Measurements from ENCODE around the gene KRTAP2-1. TPM values are rescaled to one million over a fixed set of nuclear protein-coding genes. Genes with fewer than 3 reads are reported as not detected.
"Not testable (repeated sequence)": the region's sequence is repeated elsewhere in the genome, so short reads cannot be mapped to it uniquely, and the experiment has no call there.

Gene KRTAP2-1
- total RNA-seq, 4 donors from 2014 or later = not detected

- intact Hi-C loops (cut with DNase I; ENCODE audit: low total_unique reads) (no loop called here), in situ Hi-C loops (cut with MboI; ENCODE audit: low sequenced_read_pairs in 4 of 4) (loop anchor here in 1 of 4 donors (25.0 kb wide), 1 partner anchor 92 kb away; the partner anchor contains the start of gene KRT39)
- Histone ChIP-seq H3K27me3 (peaks cover under 1 to 24% (median 7%) of the 10 kb centered on the region in 3 donors), H3K9me3 (peaks cover 0 to 5% (median 0%) of the 10 kb centered on the region in 3 donors), H3K36me3 (no peaks in the 10 kb centered on the region), H3K4me1 (no peaks in the 10 kb centered on the region), H3K4me3 (no peak overlapping the region), H3K27ac (no peak overlapping the region)
- TF ChIP-seq POLR2A (IDR thresholded peaks at IDR 0.05) (no peak), CTCF (IDR thresholded peaks at IDR 0.05 in 4 of 5, conservative IDR thresholded peaks at IDR 0.05 in 1 of 5) (no peak)
- ATAC-seq = no peak
- DNase-seq = no peak
These were observed 6.9 kb upstream of the KRTAP2-1 start for GRCh38 chr17:41054025-41054424.

GRCh38 chr17:41052566-41052965 lies 5.5 kb upstream of the KRTAP2-1 start:
- peaks cover 0 to 5% (median 0%) of the 10 kb centered on the region in 3 donors for H3K9me3 ChIP-seq
- TF ChIP-seq CTCF (IDR thresholded peaks at IDR 0.05 in 4 of 5, conservative IDR thresholded peaks at IDR 0.05 in 1 of 5) (no peak), POLR2A (IDR thresholded peaks at IDR 0.05) (no peak)
- no peak overlapping the region for H3K4me3 ChIP-seq
- peaks cover 3 to 28% (median 9%) of the 10 kb centered on the region in 3 donors for H3K27me3 ChIP-seq
- ATAC-seq = no peak
- in situ Hi-C loops (cut with MboI; ENCODE audit: low sequenced_read_pairs in 4 of 4) = loop anchor here in 1 of 4 donors (25.0 kb wide), 1 partner anchor 90 kb away; the partner anchor contains the start of gene KRT39
- no peaks in the 10 kb centered on the region for H3K4me1 ChIP-seq
- no peaks in the 10 kb centered on the region for H3K36me3 ChIP-seq
- H3K27ac ChIP-seq = no peak overlapping the region
- no peak for DNase-seq
- intact Hi-C loops (cut with DNase I; ENCODE audit: low total_unique reads) = no loop called here

GRCh38 chr17:41049110-41049509 lies 2.0 kb upstream of the KRTAP2-1 start:
- Histone ChIP-seq H3K27me3 (peaks cover 0 to 24% (median 9%) of the 10 kb centered on the region in 3 donors), H3K36me3 (no peaks in the 10 kb centered on the region)

GRCh38 chr17:41048441-41048840 lies 1.3 kb upstream of the KRTAP2-1 start:
- intact Hi-C loops (cut with DNase I; ENCODE audit: low total_unique reads) (no loop called here), in situ Hi-C loops (cut with MboI; ENCODE audit: low sequenced_read_pairs in 4 of 4) (no loop called here)
- H3K4me3 ChIP-seq = no peak overlapping the region
- TF ChIP-seq CTCF (IDR thresholded peaks at IDR 0.05 in 4 of 5, conservative IDR thresholded peaks at IDR 0.05 in 1 of 5) (no peak), POLR2A (IDR thresholded peaks at IDR 0.05) (no peak)
- H3K27me3 ChIP-seq = peaks cover 0 to 24% (median 9%) of the 10 kb centered on the region in 3 donors
- H3K9me3 ChIP-seq = peaks cover 0 to 4% (median 0%) of the 10 kb centered on the region in 3 donors
- H3K36me3 ChIP-seq = no peaks in the 10 kb centered on the region
- H3K4me1 ChIP-seq = no peaks in the 10 kb centered on the region
- ATAC-seq (no peak), DNase-seq (no peak)
- no peak overlapping the region for H3K27ac ChIP-seq

More at GRCh38 chr17:41049110-41049509, 2.0 kb upstream of the KRTAP2-1 start:
- Histone ChIP-seq H3K27ac (no peak overlapping the region), H3K4me3 (no peak overlapping the region), H3K9me3 (peaks cover 0 to 5% (median 0%) of the 10 kb centered on the region in 3 donors), H3K4me1 (no peaks in the 10 kb centered on the region)
- DNase-seq (no peak), ATAC-seq (no peak)
- in situ Hi-C loops (cut with MboI; ENCODE audit: low sequenced_read_pairs in 4 of 4) (no loop called here), intact Hi-C loops (cut with DNase I; ENCODE audit: low total_unique reads) (no loop called here)
- TF ChIP-seq CTCF (IDR thresholded peaks at IDR 0.05 in 4 of 5, conservative IDR thresholded peaks at IDR 0.05 in 1 of 5) (no peak), POLR2A (IDR thresholded peaks at IDR 0.05) (no peak)

GRCh38 chr17:41042953-41043352 lies 4.2 kb downstream of the KRTAP2-1 start:
- no peaks in the 10 kb centered on the region for H3K36me3 ChIP-seq
- H3K4me1 ChIP-seq = no peaks in the 10 kb centered on the region
- DNase-seq (no peak), ATAC-seq (no peak)
- no peaks in the 10 kb centered on the region for H3K9me3 ChIP-seq
- no peak overlapping the region for H3K27ac ChIP-seq
- no peak overlapping the region for H3K4me3 ChIP-seq
- TF ChIP-seq CTCF (IDR thresholded peaks at IDR 0.05 in 4 of 5, conservative IDR thresholded peaks at IDR 0.05 in 1 of 5) (no peak), POLR2A (IDR thresholded peaks at IDR 0.05) (no peak)
- H3K27me3 ChIP-seq = peaks cover 0 to 12% (median 3%) of the 10 kb centered on the region in 3 donors
- in situ Hi-C loops (cut with MboI; ENCODE audit: low sequenced_read_pairs in 4 of 4) = no loop called here
- intact Hi-C loops (cut with DNase I; ENCODE audit: low total_unique reads) = no loop called here

- H3K4me1 ChIP-seq; H3K27ac ChIP-seq; H3K4me3 ChIP-seq; in situ Hi-C loops (cut with MboI; ENCODE audit: low sequenced_read_pairs in 4 of 4); DNase-seq; H3K9me3 ChIP-seq; ATAC-seq; H3K36me3 ChIP-seq; intact Hi-C loops (cut with DNase I; ENCODE audit: low total_unique reads): not testable (repeated sequence)
- peaks cover 3 to 13% (median 4%) of the 10 kb centered on the region in 3 donors for H3K27me3 ChIP-seq
These were observed 6.1 kb downstream of the KRTAP2-1 start, which contains the start of gene KRTAP1-1 for GRCh38 chr17:41040783-41041571. TSS of gene KRTAP1-1 (minus strand) at chr17:41041450. CDS start at chr17:41041397, 53 bp downstream.

Data from gastrocnemius medialis (tissue), 4 donors.